Upper lobe of left lung (tissue), 4 donors: Measurements from ENCODE around the gene AP2S1.

Experiments
- EP300 ChIP-seq, 4 donors: sonication (generic); formaldehyde crosslinking; IDR thresholded peaks; one replicate each; pipeline ENCODE4 v1.5.1; 2017; ENCODE audit warnings: antibody characterized with exemption in 4 of 4, control low read depth in 2 of 4
- TF ChIP-seq, protein P1 (sequence below), 6 experiments: fragments of 450-650 bp in 4 of 6; fragments of 200-600 bp in 2 of 6; sonication (generic) in 2 of 6; IDR thresholded peaks; one replicate each; pipeline ENCODE4 v1.5.1; 2016 to 2019; ENCODE audit warnings: antibody characterized with exemption in 6 of 6

DNA sequence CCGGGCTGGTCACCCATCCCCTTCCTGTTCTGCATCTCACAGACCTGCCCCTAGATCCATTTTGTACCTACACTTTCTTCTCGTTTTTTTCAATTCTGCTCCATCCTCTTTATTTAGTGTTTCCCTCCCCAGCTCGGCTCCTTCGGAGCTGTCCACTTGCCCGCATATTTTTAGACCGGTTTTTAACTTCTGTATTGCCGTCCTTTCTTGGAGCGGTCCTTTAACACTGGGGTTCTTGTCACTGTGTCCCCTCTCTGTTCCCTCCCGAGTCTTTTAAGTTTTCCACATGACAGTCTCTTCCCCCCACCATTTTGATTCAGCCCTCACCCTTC lies 11.8 kb upstream of the AP2S1 start:
- TF ChIP-seq, protein P1, sequence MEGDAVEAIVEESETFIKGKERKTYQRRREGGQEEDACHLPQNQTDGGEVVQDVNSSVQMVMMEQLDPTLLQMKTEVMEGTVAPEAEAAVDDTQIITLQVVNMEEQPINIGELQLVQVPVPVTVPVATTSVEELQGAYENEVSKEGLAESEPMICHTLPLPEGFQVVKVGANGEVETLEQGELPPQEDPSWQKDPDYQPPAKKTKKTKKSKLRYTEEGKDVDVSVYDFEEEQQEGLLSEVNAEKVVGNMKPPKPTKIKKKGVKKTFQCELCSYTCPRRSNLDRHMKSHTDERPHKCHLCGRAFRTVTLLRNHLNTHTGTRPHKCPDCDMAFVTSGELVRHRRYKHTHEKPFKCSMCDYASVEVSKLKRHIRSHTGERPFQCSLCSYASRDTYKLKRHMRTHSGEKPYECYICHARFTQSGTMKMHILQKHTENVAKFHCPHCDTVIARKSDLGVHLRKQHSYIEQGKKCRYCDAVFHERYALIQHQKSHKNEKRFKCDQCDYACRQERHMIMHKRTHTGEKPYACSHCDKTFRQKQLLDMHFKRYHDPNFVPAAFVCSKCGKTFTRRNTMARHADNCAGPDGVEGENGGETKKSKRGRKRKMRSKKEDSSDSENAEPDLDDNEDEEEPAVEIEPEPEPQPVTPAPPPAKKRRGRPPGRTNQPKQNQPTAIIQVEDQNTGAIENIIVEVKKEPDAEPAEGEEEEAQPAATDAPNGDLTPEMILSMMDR (IDR thresholded peaks at IDR 0.05): no peak
- no peak for TF ChIP-seq EP300 (IDR thresholded peaks at IDR 0.05)
